ENCODE data around the gene SPAG5.

- TF ChIP-seq CTCF (IDR thresholded peaks at IDR 0.05): no peak
- no peak for TF ChIP-seq POLR2A (IDR thresholded peaks at IDR 0.05)
- no peak for TF ChIP-seq POLR2AphosphoS5 (IDR thresholded peaks at IDR 0.05)
- TF ChIP-seq EP300 (IDR thresholded peaks at IDR 0.05): no peak
Measured at GRCh38 chr17:28592260-28592659, 6.6 kb downstream of the SPAG5 start.

Measured in suprapubic skin (tissue), 4 donors.